BLaER1 treated with 17β-estradiol and CSF1 and Interleukin-3, amounts not matched to agents 10 nM and 100 nM (cell line): ENCODE measurements around the gene SH3GL1.
A peak's percentile ranks its signal among the peaks of the same experiment; 100 is the strongest.

Experiments
- H3K27ac ChIP-seq, 11 experiments: shearing (Covaris generic); formaldehyde crosslinking; 2 replicates each; pipeline ENCODE4 v1.8.1; 2022
- H3K27me3 ChIP-seq, 11 experiments: shearing (Covaris generic); formaldehyde crosslinking; 2 replicates each; pipeline ENCODE4 v1.8.1; 2022
- H3K36me3 ChIP-seq, 11 experiments: shearing (Covaris generic); formaldehyde crosslinking; 2 replicates each; pipeline ENCODE4 v1.8.1; 2022
- H3K4me1 ChIP-seq, 10 experiments: shearing (Covaris generic); formaldehyde crosslinking; 2 replicates each; pipeline ENCODE4 v1.8.1; 2022
- H3K4me2 ChIP-seq, 11 experiments: shearing (Covaris generic); formaldehyde crosslinking; 2 replicates each; pipeline ENCODE4 v1.8.1; 2022
- H3K4me3 ChIP-seq, 10 experiments: shearing (Covaris generic); formaldehyde crosslinking; 2 replicates each; pipeline ENCODE4 v1.8.1; 2022
- H3K9ac ChIP-seq, 11 experiments: shearing (Covaris generic); formaldehyde crosslinking; 2 replicates each; pipeline ENCODE4 v1.8.1; 2022
- H3K9me3 ChIP-seq, 11 experiments: shearing (Covaris generic); formaldehyde crosslinking; replicated peaks in 1 of 11; 2 replicates each; pipeline ENCODE4 v1.8.1; 2022
- H4K20me1 ChIP-seq, 11 experiments: shearing (Covaris generic); formaldehyde crosslinking; 2 replicates each; pipeline ENCODE4 v1.8.1; 2022
- Cebpa-rat ChIP-seq, 11 experiments: shearing (Covaris generic); IDR thresholded peaks; 2 replicates each; pipeline ENCODE4 v1.8.1; 2022

Gene SH3GL1

GRCh38 chr19:4378886-4379285 is 21.5 kb downstream of the SH3GL1 start:
- no peak for TF ChIP-seq Cebpa-rat (IDR thresholded peaks at IDR 0.05)
- Histone ChIP-seq H3K4me1 (peaks cover 84 to 100% (median 93%) of the 10 kb centered on the region in 10 experiments), H4K20me1 (peaks cover 96 to 100% (median 100%) of the 10 kb centered on the region in 11 experiments), H3K27ac (peak overlapping the region in 4 of 11 experiments; percentile 48 to 66 (median 64); a peak in 7 of 22 replicates), H3K9me3 (no peaks in the 10 kb centered on the region), H3K9ac (peak overlapping the region in 6 of 11 experiments; percentile 3 to 64 (median 44); a peak in 7 of 22 replicates), H3K27me3 (no peaks in the 10 kb centered on the region), H3K4me2 (peak overlapping the region; percentile 96 to 100 (median 99)), H3K4me3 (no peak overlapping the region), H3K36me3 (peaks cover 6 to 36% (median 14%) of the 10 kb centered on the region in 11 experiments; a peak in 19 of 22 replicates)

- Histone ChIP-seq H3K9me3 (no peaks in the 10 kb centered on the region), H3K27ac (peak overlapping the region in 4 of 11 experiments; percentile 33 to 69 (median 60); a peak in 4 of 22 replicates), H3K4me1 (peaks cover 98 to 100% (median 100%) of the 10 kb centered on the region in 10 experiments), H3K27me3 (no peaks in the 10 kb centered on the region), H3K9ac (peak overlapping the region; percentile 10 to 70 (median 51); a peak in 17 of 22 replicates), H4K20me1 (peaks cover 97 to 100% (median 100%) of the 10 kb centered on the region in 11 experiments), H3K4me3 (peak overlapping the region in 7 of 10 experiments; percentile 26 to 53 (median 46); a peak in 8 of 20 replicates), H3K36me3 (peaks cover 0 to 26% (median 7%) of the 10 kb centered on the region in 11 experiments; a peak in 12 of 22 replicates), H3K4me2 (peak overlapping the region; percentile 96 to 100 (median 99))
- TF ChIP-seq Cebpa-rat (IDR thresholded peaks at IDR 0.05): no peak
Observed at GRCh38 chr19:4376991-4377781, 23.2 kb downstream of the SH3GL1 start.

- H3K4me3 ChIP-seq: peak overlapping the region in 8 of 10 experiments; percentile 26 to 53 (median 45); a peak in 12 of 20 replicates
- H4K20me1 ChIP-seq: peaks cover 97 to 100% (median 100%) of the 10 kb centered on the region in 11 experiments
- H3K4me1 ChIP-seq: peaks cover 99 to 100% (median 100%) of the 10 kb centered on the region in 10 experiments
- H3K27ac ChIP-seq: peak overlapping the region in 5 of 11 experiments; percentile 1 to 69 (median 58); a peak in 7 of 22 replicates
- no peak for TF ChIP-seq Cebpa-rat (IDR thresholded peaks at IDR 0.05)
- H3K4me2 ChIP-seq: peak overlapping the region; percentile 96 to 100 (median 99)
- peaks cover 0 to 31% (median 12%) of the 10 kb centered on the region in 11 experiments; a peak in 14 of 22 replicates for H3K36me3 ChIP-seq
- peak overlapping the region; percentile 10 to 70 (median 51); a peak in 18 of 22 replicates for H3K9ac ChIP-seq
- no peaks in the 10 kb centered on the region for H3K9me3 ChIP-seq
- no peaks in the 10 kb centered on the region for H3K27me3 ChIP-seq
Observed at GRCh38 chr19:4376671-4376990, 23.7 kb downstream of the SH3GL1 start.

- no peak; a peak in 1 of 22 replicates for TF ChIP-seq Cebpa-rat (IDR thresholded peaks at IDR 0.05)
- H4K20me1 ChIP-seq: peaks cover 98 to 100% (median 100%) of the 10 kb centered on the region in 11 experiments
- H3K4me3 ChIP-seq: peak overlapping the region in 9 of 10 experiments; percentile 25 to 53 (median 44); a peak in 16 of 20 replicates
- peak overlapping the region in 8 of 11 experiments; percentile 1 to 79 (median 46); a peak in 9 of 22 replicates for H3K27ac ChIP-seq
- peaks cover 0 to 36% (median 16%) of the 10 kb centered on the region in 11 experiments; a peak in 14 of 22 replicates for H3K36me3 ChIP-seq
- H3K9me3 ChIP-seq: no peaks in the 10 kb centered on the region
- H3K9ac ChIP-seq: peak overlapping the region; percentile 12 to 77 (median 57); a peak in 19 of 22 replicates
- peaks cover 99 to 100% (median 100%) of the 10 kb centered on the region in 10 experiments for H3K4me1 ChIP-seq
- H3K27me3 ChIP-seq: no peaks in the 10 kb centered on the region
- peak overlapping the region; percentile 96 to 100 (median 99) for H3K4me2 ChIP-seq
Observed at GRCh38 chr19:4376028-4376670, 24.2 kb downstream of the SH3GL1 start.

- Histone ChIP-seq H3K36me3 (peaks cover 0 to 40% (median 16%) of the 10 kb centered on the region in 11 experiments; a peak in 14 of 22 replicates), H3K9ac (peak overlapping the region; percentile 40 to 82 (median 69)), H3K27ac (peak overlapping the region; percentile 53 to 81 (median 73)), H3K4me2 (peak overlapping the region; percentile 96 to 100 (median 99)), H3K4me1 (peaks cover 99 to 100% (median 100%) of the 10 kb centered on the region in 10 experiments), H3K9me3 (no peaks in the 10 kb centered on the region), H4K20me1 (peaks cover 98 to 100% (median 100%) of the 10 kb centered on the region in 11 experiments), H3K27me3 (no peaks in the 10 kb centered on the region), H3K4me3 (peak overlapping the region in 9 of 10 experiments; percentile 4 to 56 (median 46); a peak in 17 of 20 replicates)
- TF ChIP-seq Cebpa-rat (IDR thresholded peaks at IDR 0.05): peak in 2 of 11 experiments; percentile 19 to 83; a peak in 2 of 22 replicates
Observed at GRCh38 chr19:4375164-4376027, 25.0 kb downstream of the SH3GL1 start.

- H4K20me1 ChIP-seq: peaks cover 98 to 100% (median 100%) of the 10 kb centered on the region in 11 experiments
- H3K4me2 ChIP-seq: peak overlapping the region; percentile 96 to 100 (median 99)
- peaks cover 0 to 40% (median 16%) of the 10 kb centered on the region in 11 experiments; a peak in 14 of 22 replicates for H3K36me3 ChIP-seq
- no peaks in the 10 kb centered on the region for H3K27me3 ChIP-seq
- H3K4me3 ChIP-seq: peak overlapping the region; percentile 4 to 56 (median 44); a peak in 16 of 20 replicates
- peaks cover 99 to 100% (median 100%) of the 10 kb centered on the region in 10 experiments for H3K4me1 ChIP-seq
- H3K27ac ChIP-seq: peak overlapping the region; percentile 53 to 81 (median 73)
- TF ChIP-seq Cebpa-rat (IDR thresholded peaks at IDR 0.05): no peak
- H3K9me3 ChIP-seq: no peaks in the 10 kb centered on the region
- peak overlapping the region; percentile 40 to 82 (median 69) for H3K9ac ChIP-seq
Observed at GRCh38 chr19:4374498-4375163, 25.7 kb downstream of the SH3GL1 start.
